Right hindlimb (tissue), 1 donor: ENCODE data around the gene LINGO1.

Source experiments
- DNase-seq: peaks from one replicate; pipeline ENCODE4 v3.0.0-alpha.2; 2018

LINGO1 gene

DNA sequence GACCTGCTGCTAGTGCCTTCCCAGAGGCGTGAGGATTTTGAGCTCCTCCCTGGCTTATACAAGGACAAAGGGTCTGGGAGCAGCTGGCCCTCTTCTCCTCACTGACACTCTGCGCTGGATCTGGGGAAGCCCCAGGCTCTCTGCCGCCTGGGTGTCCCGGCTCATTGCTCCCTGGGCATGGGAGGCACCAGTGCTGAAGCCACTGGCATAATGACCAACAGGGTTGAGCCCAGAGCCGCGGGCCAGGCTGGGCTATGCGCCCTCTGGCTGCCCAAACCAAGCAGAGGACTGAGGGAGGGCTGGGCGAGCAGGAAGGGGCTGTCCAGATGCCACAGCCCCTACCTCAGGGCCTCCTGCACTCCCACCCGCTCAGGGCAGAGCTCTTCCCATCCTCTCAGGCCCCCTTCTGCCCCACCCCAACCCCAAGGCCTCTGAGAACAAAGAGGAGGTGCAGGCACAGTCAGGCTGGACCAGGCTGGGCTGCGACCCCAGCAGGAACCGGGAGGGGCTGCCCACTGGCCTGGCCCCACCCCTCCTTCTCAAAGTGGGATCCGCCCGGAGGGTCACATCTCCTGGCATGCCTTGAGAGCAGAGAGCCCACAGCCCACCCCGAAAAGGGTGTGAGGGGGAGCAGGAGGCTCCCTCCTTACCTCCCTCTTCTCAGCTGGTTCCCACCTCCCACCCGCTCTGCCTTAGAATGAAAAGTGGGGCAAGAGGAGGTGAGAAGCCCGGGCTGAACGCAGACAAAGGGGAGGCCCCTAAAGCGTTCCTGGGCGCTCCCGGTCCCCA, 1.6 kb downstream of the LINGO1 start:
- DNase-seq: no peak

DNA sequence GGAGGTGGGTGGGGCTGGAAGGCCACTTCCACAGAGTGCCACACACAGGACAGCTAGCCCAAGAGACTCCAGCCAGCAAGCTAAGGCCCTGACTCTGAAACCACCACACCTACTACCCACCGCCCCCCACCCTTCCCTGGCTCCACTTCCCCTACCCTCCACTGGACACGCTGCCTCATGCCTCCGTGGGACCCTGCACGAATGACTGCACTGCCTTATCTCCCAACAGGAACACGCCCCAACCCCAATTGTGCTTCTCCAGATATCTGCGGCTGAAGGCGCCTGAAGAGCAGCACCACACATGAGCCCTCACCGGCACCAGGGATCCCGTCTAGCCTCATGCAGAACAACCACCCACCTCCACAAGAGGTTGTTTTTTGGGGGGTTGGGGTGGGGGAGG, 2.7 kb downstream of the LINGO1 start:
- DNase-seq: no peak

DNA sequence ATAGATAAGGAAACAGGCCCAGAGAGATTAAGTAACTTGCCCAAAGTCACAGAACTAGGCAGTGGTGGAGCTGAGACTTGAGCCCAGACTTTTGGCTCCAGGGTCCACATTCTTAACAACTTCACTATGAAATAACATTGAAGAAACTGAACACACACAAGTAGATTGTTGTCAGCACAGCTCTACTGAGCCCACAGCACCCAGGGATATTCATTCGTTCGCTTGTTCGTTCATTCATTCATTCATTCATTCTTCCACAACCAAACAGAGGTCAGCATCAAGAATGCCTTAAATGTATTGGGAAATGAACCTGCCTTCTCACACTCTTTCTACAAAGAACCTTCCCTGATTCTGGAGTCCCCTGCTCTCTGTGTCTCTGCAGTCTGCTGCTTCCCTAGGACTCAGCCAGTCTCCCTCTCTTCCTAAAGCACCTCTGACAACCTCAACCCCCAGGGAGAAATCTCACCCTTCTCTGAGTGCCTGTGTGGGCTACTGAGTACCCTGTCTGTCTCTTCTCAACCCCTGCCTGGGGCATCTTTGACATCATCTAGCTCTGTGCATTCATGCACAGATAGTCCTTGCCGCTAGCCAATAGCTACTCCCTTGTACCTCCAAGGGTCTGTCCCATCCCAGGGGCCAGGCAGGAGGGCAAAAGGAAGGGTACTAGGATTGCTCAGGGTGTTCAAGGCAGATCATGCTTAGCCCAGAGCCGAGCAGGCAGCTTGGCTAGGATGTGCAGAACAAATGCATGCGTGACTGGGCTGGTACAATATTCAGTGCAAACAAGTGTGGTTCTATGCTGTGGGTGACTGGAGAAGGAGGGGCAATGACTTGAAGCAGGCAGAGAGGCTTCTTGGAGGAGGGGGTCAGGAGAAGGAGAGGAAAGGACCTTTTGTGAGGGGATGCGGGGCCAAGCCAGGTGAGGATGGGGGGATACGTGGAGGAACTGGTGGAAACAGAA, 3.4 kb downstream of the LINGO1 start:
- no peak for DNase-seq

DNA sequence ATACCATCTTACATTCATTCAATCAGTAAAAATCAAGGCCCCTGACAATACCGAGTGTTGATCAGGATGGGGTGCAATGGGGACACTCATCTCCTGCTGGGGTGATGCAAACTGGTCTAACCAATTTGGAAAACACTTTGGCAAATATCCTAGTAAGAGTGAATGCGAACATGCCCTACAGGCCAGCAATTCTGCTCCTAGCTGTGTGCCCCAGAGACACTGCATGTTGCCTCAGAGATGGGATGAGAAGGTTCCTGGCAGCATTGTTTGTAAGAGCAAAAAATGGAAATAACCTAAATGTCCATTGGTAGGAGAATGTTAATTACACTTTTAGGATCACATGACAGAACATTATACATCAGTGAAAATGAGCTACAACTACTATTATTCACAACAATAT, 4.7 kb downstream of the LINGO1 start:
- DNase-seq: no peak

DNA sequence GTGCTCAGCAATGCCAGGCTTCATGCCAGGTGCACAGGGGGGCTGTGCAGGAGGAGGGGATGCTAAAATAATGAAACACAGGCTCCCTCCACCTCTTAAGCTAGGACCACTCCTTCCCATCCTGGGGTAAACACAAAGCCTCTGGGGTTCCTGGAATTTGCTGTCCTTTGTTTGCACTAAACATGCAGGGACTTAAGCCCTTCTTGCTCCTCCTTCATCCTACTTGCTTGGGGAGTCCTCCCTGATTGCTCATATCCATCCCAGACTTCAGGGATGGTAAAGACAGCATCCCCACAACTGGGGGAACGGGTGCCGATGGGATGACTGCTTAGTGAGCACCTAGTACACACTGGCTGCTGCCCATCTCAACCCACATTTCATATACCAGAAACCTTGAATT, 5.1 kb downstream of the LINGO1 start:
- DNase-seq: no peak

DNA sequence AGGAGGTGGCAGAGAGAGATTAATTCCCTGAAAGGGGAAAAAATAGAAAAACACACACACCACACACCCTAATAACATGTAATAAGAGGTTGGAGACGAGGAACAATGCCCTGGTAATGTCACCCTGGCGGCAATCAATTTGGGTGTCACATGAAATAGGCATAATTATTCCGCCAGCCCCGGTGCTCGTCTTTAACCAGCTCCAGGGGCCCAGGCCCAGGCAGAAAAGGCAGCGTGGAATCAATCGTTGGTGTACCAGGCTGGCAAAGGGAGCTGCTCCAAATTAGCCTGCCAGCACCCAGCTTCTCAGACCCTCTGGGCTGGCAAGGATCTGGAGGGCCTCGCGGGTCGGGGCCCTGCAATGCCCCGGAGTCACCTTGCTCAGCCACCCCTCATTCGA, 5.6 kb downstream of the LINGO1 start:
- DNase-seq: no peak

DNA sequence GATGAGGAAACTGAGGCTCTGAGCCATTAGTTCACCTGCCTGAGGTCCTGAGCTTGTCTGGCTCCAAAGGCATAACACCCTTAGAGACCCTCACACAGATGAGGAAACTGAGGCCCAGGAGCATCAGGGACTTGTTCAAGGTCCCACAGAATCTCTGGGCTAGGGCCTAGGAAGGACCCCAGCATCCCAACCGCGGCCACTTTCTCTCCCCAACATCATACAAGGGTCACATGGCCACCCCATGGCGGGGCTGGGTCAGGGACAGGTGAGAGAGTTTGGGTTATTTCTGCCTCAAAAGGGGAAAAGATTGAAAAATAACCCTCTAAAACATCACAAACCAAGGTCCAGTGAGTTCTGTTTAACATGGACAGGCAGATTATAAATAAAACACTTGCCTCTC, 6.7 kb downstream of the LINGO1 start:
- no peak for DNase-seq

DNA sequence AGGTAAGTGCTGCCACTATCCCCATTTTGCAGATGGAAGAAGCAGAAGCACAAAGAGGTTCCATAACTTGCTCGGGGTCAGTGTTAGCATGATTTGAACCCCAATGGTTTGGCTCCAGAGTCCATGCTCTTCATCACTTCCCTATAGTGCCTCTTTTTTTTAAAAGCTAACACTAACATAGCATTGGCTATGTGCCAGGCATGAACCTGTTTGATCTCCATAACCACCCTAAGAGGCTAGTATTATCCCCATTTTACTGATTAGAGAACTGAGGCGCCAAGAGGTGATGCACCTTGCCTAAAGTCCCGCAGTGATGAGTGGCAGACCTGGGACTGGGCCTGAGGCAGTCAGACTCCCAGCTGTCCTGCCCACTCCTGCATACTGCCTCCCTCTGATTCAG, 7.3 kb downstream of the LINGO1 start:
- DNase-seq: no peak

DNA sequence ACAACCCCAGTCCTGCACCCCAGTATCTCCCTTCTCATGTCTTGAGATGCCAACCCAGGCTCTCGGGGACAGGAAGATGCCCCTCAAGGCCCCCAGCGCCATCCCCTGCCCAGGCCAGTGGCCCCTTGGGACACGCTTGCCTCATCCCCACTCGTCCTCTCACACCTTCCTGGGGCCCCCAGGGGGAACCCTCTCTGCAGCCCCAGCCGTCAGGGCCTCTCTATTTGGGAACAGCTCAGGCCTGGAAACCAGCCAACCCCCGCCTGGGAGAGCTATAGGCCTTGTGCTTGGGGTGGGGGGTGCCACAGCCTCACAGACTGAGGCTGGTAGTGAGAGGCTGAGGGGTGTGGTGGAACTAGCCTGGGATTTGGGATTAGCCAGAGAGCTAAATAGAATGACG, 7.8 kb downstream of the LINGO1 start:
- DNase-seq: no peak

DNA sequence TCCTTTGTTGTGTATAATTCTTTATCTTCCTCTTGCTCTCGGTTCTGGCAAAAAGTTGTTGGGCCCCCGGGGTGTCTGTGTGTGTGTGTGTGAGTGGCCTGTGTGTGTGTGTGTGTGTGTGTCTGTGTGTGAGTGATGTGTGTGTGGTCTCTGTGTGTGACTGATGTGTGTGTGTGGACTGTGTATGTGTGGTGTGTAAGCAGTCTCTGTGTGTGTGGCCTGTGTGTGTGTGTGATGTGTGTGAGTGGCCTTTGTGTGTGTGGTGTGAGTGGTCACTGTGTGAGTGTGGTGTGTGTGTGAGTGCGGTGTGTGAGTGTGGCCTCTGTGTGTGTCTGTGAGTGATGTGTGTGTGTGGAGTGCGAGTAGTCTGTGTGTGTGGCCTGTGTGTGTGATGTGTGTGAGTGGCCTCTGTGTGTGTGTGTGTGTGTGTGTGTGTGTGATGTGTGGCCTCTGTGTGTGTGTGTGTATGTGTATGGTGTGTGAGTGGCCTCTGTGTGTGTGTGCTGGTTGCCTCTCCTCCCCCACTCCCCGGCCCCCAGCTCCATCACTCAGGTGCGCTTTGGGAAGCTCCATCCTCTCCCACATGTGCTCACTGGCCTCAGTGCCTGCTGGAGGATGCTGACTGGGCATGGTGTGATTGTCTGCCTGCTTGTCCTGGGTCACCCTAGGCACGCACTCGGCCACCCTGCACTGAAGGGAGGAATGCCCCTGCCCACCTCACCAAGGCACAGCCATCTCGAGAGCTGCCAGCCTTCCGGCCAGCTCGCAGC, 8.8 kb downstream of the LINGO1 start:
- DNase-seq: no peak

DNA sequence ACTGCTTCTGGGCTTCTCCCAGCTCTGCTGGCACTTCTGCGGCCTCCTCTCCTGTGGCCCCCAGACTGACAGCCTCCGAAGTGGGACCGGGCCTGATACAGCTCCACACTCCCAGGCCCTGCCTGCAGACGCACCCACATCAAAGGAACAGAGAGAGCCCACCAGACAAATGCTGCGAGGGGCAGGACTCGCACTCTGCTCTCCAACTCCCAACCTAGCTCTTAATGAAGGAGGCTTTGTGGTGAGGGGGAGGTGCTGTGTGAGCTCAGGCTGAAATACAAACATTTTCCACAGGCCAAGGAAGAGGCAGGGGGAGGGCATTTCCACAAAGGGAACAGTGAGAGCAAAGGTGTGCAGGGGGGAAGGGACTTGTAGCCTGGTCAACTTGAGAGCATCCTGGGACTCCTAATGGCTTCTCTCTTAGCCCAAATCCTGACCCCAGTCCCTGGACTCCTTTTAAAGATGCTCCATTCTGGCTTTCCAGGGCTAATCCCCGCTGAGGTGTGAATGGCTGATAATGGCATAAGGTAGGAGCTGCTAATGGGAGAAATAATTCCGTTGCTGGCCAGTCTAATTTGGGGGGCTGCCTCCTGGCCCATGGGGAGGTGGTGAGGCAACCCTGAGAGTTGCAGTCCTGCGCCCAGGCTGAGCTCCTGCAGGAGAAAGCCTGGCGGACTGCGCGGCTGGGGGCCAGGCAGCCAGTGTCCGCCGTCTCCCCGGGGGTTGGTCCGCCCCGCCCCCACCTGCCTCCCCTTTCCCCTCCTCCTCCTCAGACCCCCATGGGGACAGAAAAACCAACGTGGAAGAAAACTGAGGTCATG, 9.6 kb downstream of the LINGO1 start:
- DNase-seq: no peak

DNA sequence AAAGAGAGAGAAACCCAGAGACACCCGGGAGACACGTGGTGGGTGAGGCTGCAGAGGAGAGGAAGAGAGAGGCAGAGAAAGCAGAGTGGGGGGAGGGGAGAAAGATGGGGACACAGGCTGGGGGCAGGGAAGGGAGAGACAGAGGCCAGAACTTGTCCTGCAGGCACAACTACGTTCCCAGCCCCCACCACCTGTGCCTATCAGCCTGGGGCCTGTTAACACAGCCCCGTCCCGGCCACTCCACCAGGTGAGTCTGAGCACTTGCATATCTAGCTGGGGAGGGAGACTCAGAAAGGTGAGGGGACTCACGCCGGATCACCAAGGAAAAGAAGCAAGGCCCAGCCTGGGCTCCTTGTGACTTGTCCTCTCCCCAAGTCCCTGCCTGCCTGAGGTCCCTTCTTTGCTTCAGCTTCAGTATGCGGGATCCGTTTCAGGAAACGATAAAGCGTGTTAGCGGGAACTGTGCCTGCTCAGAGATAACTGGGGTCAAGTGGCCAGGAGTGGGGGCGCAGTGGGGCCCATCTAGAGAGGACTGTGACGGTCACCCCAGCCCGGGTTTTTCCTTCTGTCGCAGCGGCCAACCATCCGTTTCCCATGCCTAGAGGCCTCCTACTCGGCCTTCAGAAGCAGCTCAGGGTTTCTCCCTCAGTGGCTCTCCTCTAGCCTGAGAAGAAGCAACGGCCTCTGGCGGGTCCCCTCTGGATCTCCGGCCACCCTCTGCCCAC, 10.3 kb downstream of the LINGO1 start:
- no peak for DNase-seq

DNA sequence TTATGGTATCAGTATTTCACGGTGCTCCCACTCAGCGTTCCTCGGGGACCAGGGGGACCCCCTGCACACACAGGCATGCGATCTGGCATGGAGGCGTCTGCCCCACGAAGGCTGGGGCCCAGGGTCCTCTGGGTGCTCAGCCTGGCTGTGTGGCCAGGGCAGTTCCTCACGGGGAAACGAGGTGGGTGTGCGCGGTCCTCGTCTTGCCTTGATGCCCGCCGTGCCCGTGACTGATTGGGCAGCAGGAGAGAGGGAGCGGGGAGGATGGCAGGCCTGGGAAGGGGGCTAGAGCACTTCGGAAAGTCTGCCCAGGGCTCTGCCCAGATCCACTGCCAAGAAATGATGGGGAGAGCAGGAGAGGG, 10.9 kb downstream of the LINGO1 start:
- DNase-seq: no peak

DNA sequence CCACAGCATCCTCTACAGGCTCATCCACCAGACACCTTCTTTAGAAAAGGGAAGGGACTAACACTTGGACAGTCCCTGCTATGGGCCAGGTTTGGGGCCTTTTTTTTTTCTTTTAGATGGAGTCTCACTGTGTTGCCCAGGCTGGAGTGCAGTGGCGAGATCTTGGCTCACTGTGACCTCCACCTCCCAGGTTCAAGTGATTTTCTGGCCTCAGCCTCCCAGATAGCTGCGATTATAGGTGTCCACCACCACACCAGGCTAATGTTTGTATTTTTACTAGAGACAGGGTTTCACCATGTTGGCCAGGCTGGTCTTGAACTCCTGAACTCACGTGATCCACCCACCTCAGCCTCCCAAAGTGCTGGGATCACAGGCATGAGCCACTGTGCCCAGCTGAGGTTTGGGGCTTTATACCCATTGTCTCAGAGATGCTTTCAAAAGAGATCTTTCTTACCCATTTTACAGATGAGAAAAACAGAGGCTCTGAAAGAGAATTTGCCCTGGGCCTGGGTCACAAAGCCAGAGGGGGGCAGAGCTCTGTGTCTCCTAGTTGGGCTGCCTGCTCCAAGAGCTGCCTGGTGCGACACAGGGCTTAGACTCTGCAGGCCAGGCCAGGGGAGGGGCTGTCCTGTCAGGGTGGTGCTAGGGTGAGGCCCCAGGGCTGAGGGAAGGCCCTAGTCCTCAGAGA, 11.6 kb downstream of the LINGO1 start:
- DNase-seq: no peak

DNA sequence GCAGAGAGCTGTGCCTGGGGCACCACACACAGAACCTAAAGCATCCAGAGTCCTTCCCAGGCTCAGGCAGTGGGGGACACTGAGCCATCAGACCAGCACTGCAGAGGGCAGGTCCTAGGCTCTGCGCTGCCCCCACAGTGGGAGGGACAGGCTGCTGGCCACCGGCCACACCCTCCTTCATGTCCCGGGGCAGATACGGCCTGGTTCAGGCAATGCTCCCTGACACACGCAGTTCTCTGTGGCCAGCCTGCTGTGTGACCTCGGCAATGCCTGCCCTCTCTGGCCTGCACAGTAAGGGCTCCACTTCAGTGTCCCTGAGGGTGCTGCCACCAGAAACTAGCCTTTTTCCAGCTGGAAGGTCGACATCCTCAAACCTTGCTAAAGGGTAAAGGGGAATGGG, 12.4 kb downstream of the LINGO1 start:
- no peak for DNase-seq

DNA sequence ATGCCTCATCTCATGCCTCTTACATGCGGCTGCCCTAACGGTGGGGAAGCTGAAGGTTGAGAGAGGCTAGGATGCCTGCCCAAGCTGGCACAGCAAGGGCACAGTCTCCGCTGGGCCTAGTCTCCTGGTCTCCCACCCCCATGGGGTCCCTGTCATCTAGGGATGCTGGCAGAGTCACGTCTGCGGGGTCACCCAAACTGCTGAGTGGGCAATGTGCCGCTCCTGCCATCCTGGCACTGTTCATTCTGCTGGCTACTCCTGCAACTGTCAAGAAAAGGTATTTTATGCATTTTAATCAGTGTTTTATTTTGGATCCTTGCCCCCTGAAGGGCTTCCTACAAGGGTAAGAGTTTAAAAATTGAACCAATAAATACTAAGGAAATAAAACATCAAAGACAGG, 12.8 kb downstream of the LINGO1 start:
- DNase-seq: no peak

DNA sequence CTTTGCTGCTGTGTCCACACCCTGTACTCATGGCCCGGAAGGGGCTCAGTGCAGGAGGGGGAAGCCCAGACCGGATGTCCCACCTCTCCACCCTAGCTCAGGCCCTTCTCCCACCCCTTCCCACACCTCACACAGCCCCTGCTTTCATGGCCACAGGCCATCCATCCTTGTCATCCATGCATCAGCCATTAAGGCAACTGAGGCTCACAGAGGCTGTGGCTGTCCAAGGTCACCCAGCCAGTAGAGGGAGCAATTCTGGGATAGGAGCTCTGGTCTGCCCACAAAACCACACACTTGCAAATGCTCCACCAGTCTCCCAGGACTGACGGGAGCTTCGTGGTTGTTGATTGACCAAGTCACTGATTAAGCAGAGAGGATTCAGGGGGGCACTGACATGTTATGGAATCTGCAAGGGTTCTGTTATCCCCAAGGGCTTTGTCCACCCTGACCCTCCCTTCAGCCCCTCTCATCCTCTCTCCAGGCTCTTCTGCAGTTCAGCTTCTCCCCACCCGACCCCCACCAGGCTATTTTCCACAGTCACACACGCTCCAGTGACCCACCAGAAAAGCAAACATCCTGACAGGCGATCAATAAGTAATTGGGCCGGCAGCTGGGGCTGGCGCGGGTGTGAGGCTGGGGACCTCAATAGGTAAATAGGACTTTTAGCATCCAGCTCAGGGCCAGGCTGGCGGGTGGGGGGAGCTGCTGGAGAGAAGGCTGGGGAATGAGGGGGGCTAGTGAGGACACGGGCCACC, 15.1 kb downstream of the LINGO1 start:
- DNase-seq: no peak

DNA sequence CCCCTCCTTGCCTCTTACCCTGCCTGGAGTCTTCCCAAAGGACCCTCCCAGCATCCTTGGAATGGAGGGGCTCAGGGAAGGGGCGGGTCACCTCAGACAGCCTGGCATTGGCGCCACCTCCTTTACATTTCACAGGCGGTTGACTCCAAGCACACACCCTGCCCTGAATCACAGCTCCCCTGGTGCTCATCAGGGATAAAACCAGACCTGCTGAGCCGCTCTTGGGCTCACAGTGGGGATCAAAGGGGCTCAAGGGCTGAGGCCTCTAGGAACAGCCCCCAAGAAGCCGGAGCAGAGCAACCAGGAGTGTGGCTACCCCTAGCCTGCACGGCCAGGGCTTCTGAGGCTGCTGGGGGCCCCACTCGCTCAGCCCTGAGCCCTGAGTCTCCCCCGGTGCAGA, 16.6 kb downstream of the LINGO1 start:
- DNase-seq: no peak

DNA sequence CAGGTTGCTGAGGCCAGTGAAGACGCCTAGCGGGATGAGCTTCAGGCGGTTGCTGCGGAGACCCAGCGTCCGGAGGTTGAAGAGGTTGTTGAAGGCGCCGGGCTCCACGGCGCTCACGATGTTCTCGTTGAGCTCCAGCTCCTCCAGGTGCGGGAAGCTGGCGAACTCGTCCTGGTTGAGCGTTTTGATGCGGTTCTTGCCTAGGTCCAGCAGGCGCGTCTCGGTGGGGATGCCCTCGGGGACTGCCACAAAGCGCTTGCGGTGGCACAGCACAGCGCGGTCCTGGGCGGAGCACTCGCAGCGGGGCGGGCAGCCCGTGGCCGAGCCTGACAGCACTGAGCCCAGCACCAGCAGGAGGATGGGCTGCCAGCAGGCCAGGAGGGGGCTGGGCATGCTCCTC, 17.2 kb downstream of the LINGO1 start:
- no peak for DNase-seq

DNA sequence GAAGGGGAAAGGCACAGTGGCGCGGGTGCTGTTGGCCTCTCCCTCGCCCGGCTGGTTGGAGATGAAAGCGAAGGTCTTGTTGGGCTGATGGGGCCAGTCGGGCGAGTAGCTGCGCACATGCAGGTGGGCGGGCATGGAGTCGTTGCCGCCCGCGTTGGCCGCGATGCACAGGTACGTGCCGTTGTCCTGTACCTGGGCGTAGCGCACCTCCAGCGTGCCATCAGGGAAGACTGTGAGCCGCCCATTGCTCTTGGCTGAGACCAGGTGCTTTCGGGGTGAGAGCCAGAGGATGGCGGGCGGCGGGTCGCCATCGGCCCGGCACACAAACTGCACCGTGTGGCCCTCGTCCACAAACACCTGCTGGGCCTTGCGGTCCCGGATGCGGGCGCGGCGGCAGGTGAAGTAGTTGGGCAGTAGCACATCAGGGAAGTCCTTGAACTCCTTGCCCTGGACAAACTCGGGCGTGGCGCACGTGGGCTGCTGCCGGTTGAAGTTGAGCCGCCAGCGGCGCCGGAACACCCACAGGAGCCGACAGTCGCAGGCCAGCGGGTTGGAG, 18.4 kb downstream of the LINGO1 start:
- no peak for DNase-seq
